Adrenal gland (tissue), 5 donors: ENCODE results near the gene APCDD1L.

Experiments used
- CTCF ChIP-seq, 6 experiments: fragments of 450-650 bp in 4 of 6; fragments of 200-600 bp in 2 of 6; sonication (generic) in 1 of 6; IDR thresholded peaks; 1 replicate in 5 of 6; 2 replicates in 1 of 6; pipeline versions ENCODE4 v1.5.1 to v1.8.0; 2016 to 2021; ENCODE audit warnings: antibody characterized with exemption in 6 of 6, mild to moderate bottlenecking in 2 of 6, moderate library complexity in 1 of 6
- POLR2A ChIP-seq, 2 donors: fragments of 450-650 bp; IDR thresholded peaks; one replicate each; pipeline ENCODE4 v1.6.1; 2017; ENCODE audit warnings: antibody characterized with exemption in 2 of 2, mild to moderate bottlenecking in 2 of 2, moderate library complexity in 1 of 2
- donor health status: DM: no; HTN: no; CAD: no.

- TF ChIP-seq CTCF (IDR thresholded peaks at IDR 0.05) (no peak), POLR2A (IDR thresholded peaks at IDR 0.05) (no peak)
Observed at GRCh38 chr20:58440021-58440767, 75.0 kb downstream of the APCDD1L start.
